Neuron (in vitro differentiated cells): ENCODE results near the gene ERC1.

ENCODE experiments used
- H2AFZ ChIP-seq: one replicate; pipeline ENCODE4 v1.6.1; 2013; ENCODE audit warnings: low read depth, mild to moderate bottlenecking, inconsistent platforms, low read length, moderate library complexity
- H3K27me3 ChIP-seq: one replicate; pipeline ENCODE4 v1.6.1; 2013; ENCODE audit warnings: low read length; ENCODE audit not compliant: insufficient read depth
- H3K36me3 ChIP-seq: one replicate; pipeline ENCODE4 v1.6.1; 2013; ENCODE audit warnings: low read length; ENCODE audit not compliant: insufficient read depth
- H3K4me1 ChIP-seq: one replicate; pipeline ENCODE4 v1.6.1; 2013; ENCODE audit warnings: low read length; ENCODE audit not compliant: insufficient read depth
- H3K4me3 ChIP-seq: 2 replicates; pipeline ENCODE4 v1.5.1; 2013; ENCODE audit warnings: mild to moderate bottlenecking, low read length, moderate library complexity
- H3K9me3 ChIP-seq: one replicate; pipeline ENCODE4 v1.6.1; 2013; ENCODE audit warnings: low read length

ERC1 gene

GRCh38 chr12:1488908-1489381, 497.9 kb downstream of the ERC1 start:
- Histone ChIP-seq H3K27me3 (no peaks in the 10 kb centered on the region), H3K36me3 (peaks cover 15% of the 10 kb centered on the region), H3K4me3 (no peak overlapping the region), H2AFZ (no peak overlapping the region), H3K4me1 (peaks cover 5% of the 10 kb centered on the region), H3K9me3 (peaks cover 5% of the 10 kb centered on the region)

- Histone ChIP-seq H3K9me3 (peaks cover 5% of the 10 kb centered on the region), H3K4me3 (no peak overlapping the region), H3K27me3 (no peaks in the 10 kb centered on the region), H3K4me1 (peaks cover 10% of the 10 kb centered on the region), H2AFZ (no peak overlapping the region), H3K36me3 (peaks cover 15% of the 10 kb centered on the region)
Observed at GRCh38 chr12:1491983-1492697, 501.1 kb downstream of the ERC1 start.

GRCh38 chr12:1493781-1494565, 502.9 kb downstream of the ERC1 start:
- H3K4me1 ChIP-seq: peaks cover 5% of the 10 kb centered on the region
- peaks cover 15% of the 10 kb centered on the region for H3K36me3 ChIP-seq
- H2AFZ ChIP-seq: no peak overlapping the region
- no peak overlapping the region for H3K4me3 ChIP-seq
- H3K9me3 ChIP-seq: peaks cover 8% of the 10 kb centered on the region
- H3K27me3 ChIP-seq: no peaks in the 10 kb centered on the region

GRCh38 chr12:1494856-1495255, 503.8 kb downstream of the ERC1 start:
- Histone ChIP-seq H3K9me3 (peaks cover 5% of the 10 kb centered on the region), H3K4me1 (peaks cover 5% of the 10 kb centered on the region), H2AFZ (no peak overlapping the region), H3K4me3 (no peak overlapping the region), H3K36me3 (peaks cover 15% of the 10 kb centered on the region), H3K27me3 (no peaks in the 10 kb centered on the region)

- Histone ChIP-seq H2AFZ (no peak overlapping the region), H3K9me3 (peaks cover 3% of the 10 kb centered on the region), H3K27me3 (no peaks in the 10 kb centered on the region), H3K36me3 (peaks cover 5% of the 10 kb centered on the region), H3K4me1 (peaks cover 5% of the 10 kb centered on the region), H3K4me3 (no peak overlapping the region)
Observed at GRCh38 chr12:1496162-1496900, 505.3 kb downstream of the ERC1 start.

- no peaks in the 10 kb centered on the region for H3K27me3 ChIP-seq
- H3K4me3 ChIP-seq: no peak overlapping the region
- H3K36me3 ChIP-seq: no peaks in the 10 kb centered on the region
- H3K9me3 ChIP-seq: peaks cover 3% of the 10 kb centered on the region
- H2AFZ ChIP-seq: no peak overlapping the region
- H3K4me1 ChIP-seq: peaks cover 5% of the 10 kb centered on the region
Observed at GRCh38 chr12:1497161-1497560, 506.1 kb downstream of the ERC1 start.

GRCh38 chr12:1498199-1498740, 507.2 kb downstream of the ERC1 start:
- Histone ChIP-seq H3K27me3 (no peaks in the 10 kb centered on the region), H3K9me3 (peaks cover 3% of the 10 kb centered on the region), H3K4me3 (no peak overlapping the region), H3K4me1 (peaks cover 5% of the 10 kb centered on the region), H3K36me3 (no peaks in the 10 kb centered on the region), H2AFZ (no peak overlapping the region)

GRCh38 chr12:1499351-1499750, 508.3 kb downstream of the ERC1 start:
- no peaks in the 10 kb centered on the region for H3K27me3 ChIP-seq
- H3K4me1 ChIP-seq: peaks cover 5% of the 10 kb centered on the region
- H3K36me3 ChIP-seq: no peaks in the 10 kb centered on the region
- no peak overlapping the region for H2AFZ ChIP-seq
- no peak overlapping the region for H3K4me3 ChIP-seq
- peaks cover 3% of the 10 kb centered on the region for H3K9me3 ChIP-seq

- Histone ChIP-seq H2AFZ (no peak overlapping the region), H3K36me3 (no peaks in the 10 kb centered on the region), H3K4me1 (peaks cover 5% of the 10 kb centered on the region), H3K9me3 (peaks cover 3% of the 10 kb centered on the region), H3K27me3 (no peaks in the 10 kb centered on the region), H3K4me3 (no peak overlapping the region)
Observed at GRCh38 chr12:1500095-1500801, 509.2 kb downstream of the ERC1 start.

- H3K9me3 ChIP-seq: peaks cover 3% of the 10 kb centered on the region
- no peak overlapping the region for H2AFZ ChIP-seq
- no peaks in the 10 kb centered on the region for H3K27me3 ChIP-seq
- no peaks in the 10 kb centered on the region for H3K36me3 ChIP-seq
- no peak overlapping the region for H3K4me3 ChIP-seq
- peaks cover 5% of the 10 kb centered on the region for H3K4me1 ChIP-seq
Observed at GRCh38 chr12:1501001-1501400, 510.0 kb downstream of the ERC1 start.

GRCh38 chr12:1501695-1502378, 510.8 kb downstream of the ERC1 start:
- Histone ChIP-seq H3K36me3 (no peaks in the 10 kb centered on the region), H3K27me3 (no peaks in the 10 kb centered on the region), H3K9me3 (peaks cover 3% of the 10 kb centered on the region), H2AFZ (no peak overlapping the region), H3K4me1 (no peaks in the 10 kb centered on the region), H3K4me3 (no peak overlapping the region)

- Histone ChIP-seq H3K27me3 (no peaks in the 10 kb centered on the region), H3K9me3 (peaks cover 3% of the 10 kb centered on the region), H2AFZ (no peak overlapping the region), H3K36me3 (no peaks in the 10 kb centered on the region), H3K4me1 (no peaks in the 10 kb centered on the region), H3K4me3 (no peak overlapping the region)
Observed at GRCh38 chr12:1502379-1502720, 511.3 kb downstream of the ERC1 start.
